Fibroblast of lung (primary cell): ENCODE results near the gene GPER1. TPM values are rescaled to one million over a fixed set of nuclear protein-coding genes. Genes with fewer than 3 reads are reported as not detected.
A peak's percentile ranks its signal among the peaks of the same experiment; 100 is the strongest.

Source experiments
- DNase-seq, 2 donors: peaks; one replicate each; pipeline versions ENCODE4 v3.0.0 to v3.0.0-alpha.2; 2010; ENCODE audit warnings: low read depth in 2 of 2
- H2AFZ ChIP-seq: 2 replicates; pipeline ENCODE4 v1.5.1; 2012; ENCODE audit warnings: low read length, control low read depth, inconsistent platforms
- H3K27ac ChIP-seq: 2 replicates; pipeline ENCODE4 v1.5.1; 2011; ENCODE audit warnings: low read length, control low read depth; ENCODE audit not compliant: insufficient read depth
- H3K27me3 ChIP-seq: 2 replicates; pipeline ENCODE4 v1.5.1; 2011; ENCODE audit warnings: mild to moderate bottlenecking, low read length; ENCODE audit not compliant: control insufficient read depth, insufficient read depth
- H3K36me3 ChIP-seq: 2 replicates; pipeline ENCODE4 v1.5.1; 2011; ENCODE audit warnings: low read length; ENCODE audit not compliant: control insufficient read depth, insufficient read depth
- H3K4me1 ChIP-seq: 2 replicates; pipeline ENCODE4 v1.5.1; 2011; ENCODE audit warnings: low read length; ENCODE audit not compliant: control insufficient read depth, insufficient read depth; ENCODE audit errors: extremely low read depth
- H3K4me2 ChIP-seq: 2 replicates; pipeline ENCODE4 v1.5.1; 2011; ENCODE audit warnings: low read length, control low read depth; ENCODE audit not compliant: insufficient read depth; ENCODE audit errors: extremely low read depth
- H3K4me3 ChIP-seq, 4 experiments: fragments of 200-600 bp in 1 of 4; sonication (generic) in 1 of 4; replicated peaks in 1 of 4; 2 replicates each; pipeline ENCODE4 v1.5.1; 2011 to 2016; ENCODE audit warnings: low read length in 4 of 4, low read depth in 3 of 4, mild to moderate bottlenecking in 3 of 4, control low read depth in 2 of 4, inconsistent platforms in 1 of 4, mixed read lengths in 1 of 4; ENCODE audit not compliant: insufficient read depth in 1 of 4; ENCODE audit errors: control extremely low read depth in 1 of 4
- H3K79me2 ChIP-seq: 2 replicates; pipeline ENCODE4 v1.5.1; 2012; ENCODE audit warnings: mild to moderate bottlenecking, low read length, inconsistent platforms; ENCODE audit not compliant: control insufficient read depth, insufficient read depth
- H3K9ac ChIP-seq: 2 replicates; pipeline ENCODE4 v1.5.1; 2011; ENCODE audit warnings: mild to moderate bottlenecking, low read length, control low read depth; ENCODE audit not compliant: insufficient read depth
- H3K9me3 ChIP-seq: 2 replicates; pipeline ENCODE4 v1.5.1; 2012; ENCODE audit warnings: low read depth, low read length; ENCODE audit not compliant: control insufficient read depth, insufficient read depth
- H4K20me1 ChIP-seq: 2 replicates; pipeline ENCODE4 v1.5.1; 2011; ENCODE audit warnings: low read length; ENCODE audit not compliant: control insufficient read depth, insufficient read depth; ENCODE audit errors: extremely low read depth
- CTCF ChIP-seq, 2 donors: IDR thresholded peaks in 1 of 2; conservative IDR thresholded peaks in 1 of 2; 1 replicate in 1 of 2; 2 replicates in 1 of 2; pipeline ENCODE4 v1.5.1; 2011 to 2012; ENCODE audit warnings: low read length in 2 of 2, control low read depth in 1 of 2, inconsistent platforms in 1 of 2, low read depth in 1 of 2, mild to moderate bottlenecking in 1 of 2
- EZH2 ChIP-seq: IDR thresholded peaks from 2 replicates; pipeline ENCODE4 v1.5.1; 2012; ENCODE audit warnings: low read length, control low read depth, mild to moderate bottlenecking; ENCODE audit errors: missing control alignments
- polyA plus RNA-seq, 2 donors: library from polyadenylated mRNA; depleted of rRNA in 1 of 2; stranded (reverse) in 1 of 2; unstranded in 1 of 2; fragments of >200 nt; gene quantifications; 2 replicates each; pipeline ENCODE4 v1.2.1, GENCODE V29; 2011 to 2012; ENCODE audit warnings: missing spikeins in 1 of 2
- total RNA-seq: library from RNA; depleted of rRNA; stranded (reverse); fragments of >200 nt; gene quantifications from 2 replicates; pipeline ENCODE4 v1.2.1, GENCODE V29; 2014

GPER1 gene
- total and polyA plus RNA-seq, 2 donors (not counting 1 experiment from before 2014, with no cell fraction given): 2.0 to 2.3 TPM

- H4K20me1 ChIP-seq: no peaks in the 10 kb centered on the region
- no peak overlapping the region for H2AFZ ChIP-seq
- no peak overlapping the region for H3K4me2 ChIP-seq
- no peak for DNase-seq
- no peaks in the 10 kb centered on the region for H3K79me2 ChIP-seq
- no peaks in the 10 kb centered on the region for H3K36me3 ChIP-seq
- H3K4me3 ChIP-seq: no peak overlapping the region
- no peaks in the 10 kb centered on the region for H3K9me3 ChIP-seq
- no peaks in the 10 kb centered on the region for H3K27me3 ChIP-seq
- no peaks in the 10 kb centered on the region for H3K4me1 ChIP-seq
- H3K9ac ChIP-seq: no peak overlapping the region
- no peak overlapping the region for H3K27ac ChIP-seq
- TF ChIP-seq EZH2 (no peak), CTCF (conservative IDR thresholded peaks at IDR 0.05 in 1 of 2, IDR thresholded peaks at IDR 0.05 in 1 of 2; ENCODE audit: low read depth in 1 of 2, low read length in 2 of 2) (no peak)
These were observed 7.0 kb upstream of the GPER1 start for GRCh38 chr7:1080921-1081255.

DNA sequence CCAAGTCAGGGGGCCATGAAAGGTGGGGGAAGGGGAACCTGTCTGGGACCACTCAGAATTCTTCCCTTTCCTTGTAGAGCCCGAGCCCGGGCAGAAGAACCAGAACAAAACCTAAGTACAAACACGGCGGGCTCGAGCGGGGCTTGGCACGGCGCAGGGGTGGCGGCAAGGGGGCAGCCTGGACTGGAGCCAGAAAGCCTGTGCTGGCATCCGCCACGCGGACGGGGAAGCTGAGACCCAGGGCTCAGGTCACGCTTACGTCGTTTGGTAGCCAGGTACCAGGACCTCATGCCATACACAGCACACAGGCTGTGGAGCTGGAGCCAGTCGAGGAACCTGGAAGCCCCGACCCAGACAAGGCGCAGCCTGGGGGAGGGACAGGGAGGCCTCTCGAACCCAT is 6.6 kb upstream of the GPER1 start:
- Histone ChIP-seq H3K27ac (no peak overlapping the region), H3K36me3 (no peaks in the 10 kb centered on the region), H4K20me1 (no peaks in the 10 kb centered on the region), H3K4me1 (peaks cover under 1% of the 10 kb centered on the region), H3K4me2 (no peak overlapping the region), H3K9ac (no peak overlapping the region), H2AFZ (no peak overlapping the region), H3K79me2 (no peaks in the 10 kb centered on the region), H3K27me3 (no peaks in the 10 kb centered on the region), H3K9me3 (no peaks in the 10 kb centered on the region), H3K4me3 (no peak overlapping the region)
- DNase-seq: no peak
- no peak for TF ChIP-seq CTCF (conservative IDR thresholded peaks at IDR 0.05 in 1 of 2, IDR thresholded peaks at IDR 0.05 in 1 of 2; ENCODE audit: low read depth in 1 of 2, low read length in 2 of 2)
- no peak for TF ChIP-seq EZH2

DNA sequence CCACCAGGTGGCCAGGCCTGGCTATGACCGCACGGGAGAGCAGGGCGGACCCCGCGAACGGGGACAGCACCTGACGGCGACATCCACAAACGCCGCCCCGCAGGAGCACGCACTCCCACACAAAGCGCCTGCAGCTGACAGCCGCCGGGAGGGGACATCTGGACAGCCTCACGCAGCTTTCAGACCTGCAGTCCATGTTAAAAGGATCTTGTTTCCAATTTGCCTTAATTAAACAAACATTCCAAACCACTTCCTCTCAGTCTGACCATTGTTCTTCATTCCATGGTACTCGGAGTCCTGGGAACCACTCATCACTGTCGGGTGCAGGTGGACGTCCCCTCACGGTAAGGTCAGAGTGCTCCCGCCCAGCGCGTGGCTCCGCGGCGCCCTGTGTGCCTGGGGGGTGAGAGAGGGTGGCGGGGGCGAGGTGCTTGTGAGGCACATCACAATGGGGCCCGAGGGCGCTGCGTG is 5.9 kb upstream of the GPER1 start:
- no peaks in the 10 kb centered on the region for H3K27me3 ChIP-seq
- peak; percentile 51 to 76 for DNase-seq
- H2AFZ ChIP-seq: no peak overlapping the region
- no peaks in the 10 kb centered on the region for H3K9me3 ChIP-seq
- H3K4me2 ChIP-seq: no peak overlapping the region
- no peaks in the 10 kb centered on the region for H4K20me1 ChIP-seq
- no peak for TF ChIP-seq EZH2
- no peak for TF ChIP-seq CTCF (conservative IDR thresholded peaks at IDR 0.05 in 1 of 2, IDR thresholded peaks at IDR 0.05 in 1 of 2; ENCODE audit: low read depth in 1 of 2, low read length in 2 of 2)
- H3K36me3 ChIP-seq: no peaks in the 10 kb centered on the region
- H3K4me1 ChIP-seq: peaks cover 5% of the 10 kb centered on the region
- H3K4me3 ChIP-seq: no peak overlapping the region
- H3K79me2 ChIP-seq: no peaks in the 10 kb centered on the region
- H3K9ac ChIP-seq: no peak overlapping the region
- H3K27ac ChIP-seq: no peak overlapping the region
